BJ (cell line): ENCODE data around the gene FAM219A. TPM values are rescaled to one million over a fixed set of nuclear protein-coding genes. Genes with fewer than 3 reads are reported as not detected.

ENCODE experiments used
- CTCF ChIA-PET: fragments of 350-600 bp; formaldehyde crosslinking; extraction: SDS; loops from one replicate; lab custom pipeline; 2021; ENCODE audit warnings: antibody characterized with exemption, inconsistent platforms; lab: Yijun Ruan, JAX
- POLR2A ChIA-PET: fragments of 300-600 bp; sonication (Branson Sonifier 250); formaldehyde crosslinking; extraction: SDS; loops from one replicate; lab custom pipeline; 2021; ENCODE audit warnings: antibody characterized with exemption; lab: Charles Lee
- DNase-seq: peaks from one replicate; pipeline ENCODE4 v3.0.0-alpha.2; 2011; ENCODE audit warnings: low read depth
- H3K27me3 ChIP-seq: 2 replicates; pipeline ENCODE4 v1.6.0; 2011; ENCODE audit warnings: low read length; ENCODE audit not compliant: control insufficient read depth, insufficient read depth
- H3K36me3 ChIP-seq: 2 replicates; pipeline ENCODE4 v1.5.1; 2011; ENCODE audit warnings: low read length; ENCODE audit not compliant: control insufficient read depth, insufficient read depth
- H3K4me3 ChIP-seq: 2 replicates; pipeline ENCODE4 v1.5.1; 2011; ENCODE audit warnings: low read depth, mild to moderate bottlenecking, control low read depth, low read length
- CTCF ChIP-seq: IDR thresholded peaks from 2 replicates; pipeline ENCODE4 v1.5.1; 2011; ENCODE audit warnings: low read depth, mild to moderate bottlenecking, control low read depth, inconsistent platforms, low read length, moderate library complexity; ENCODE audit not compliant: insufficient read depth
- polyA plus RNA-seq: library from polyadenylated mRNA; depleted of rRNA; stranded (reverse); fragments of >200 nt; gene quantifications from 2 replicates; pipeline ENCODE4 v1.2.3, GENCODE V29; 2011

Gene FAM219A
- polyA plus RNA-seq, 1 experiment, result 17.8 TPM

- Histone ChIP-seq H3K27me3 (peaks cover 3% of the 10 kb centered on the region; the same call in 1 of the 2 replicates), H3K4me3 (no peak overlapping the region), H3K36me3 (no peaks in the 10 kb centered on the region)
- ChIA-PET POLR2A (no interaction called here), CTCF (no interaction called here)
- no peak for DNase-seq
- TF ChIP-seq CTCF, result no peak
Measured at GRCh38 chr9:34384368-34385165, 73.8 kb downstream of the FAM219A start.

GRCh38 chr9:34383904-34384303 is 74.5 kb downstream of the FAM219A start:
- TF ChIP-seq CTCF, result no peak
- POLR2A ChIA-PET, result no interaction called here
- CTCF ChIA-PET, result no interaction called here
- Histone ChIP-seq H3K27me3 (peaks cover 3% of the 10 kb centered on the region; the same call in 1 of the 2 replicates), H3K4me3 (no peak overlapping the region), H3K36me3 (no peaks in the 10 kb centered on the region)
- DNase-seq, result no peak

- POLR2A ChIA-PET, result no interaction called here
- no peak for DNase-seq
- CTCF ChIA-PET, result no interaction called here
- Histone ChIP-seq H3K4me3 (no peak overlapping the region), H3K36me3 (no peaks in the 10 kb centered on the region), H3K27me3 (peaks cover 3% of the 10 kb centered on the region; the same call in 1 of the 2 replicates)
- no peak for TF ChIP-seq CTCF
Measured at GRCh38 chr9:34382879-34383278, 75.5 kb downstream of the FAM219A start.

GRCh38 chr9:34382054-34382453 is 76.3 kb downstream of the FAM219A start:
- H3K36me3 ChIP-seq, result no peaks in the 10 kb centered on the region
- TF ChIP-seq CTCF, result no peak
- CTCF ChIA-PET, result interaction anchor here (0.6 kb wide), 1 partner anchor 166 kb away, joined by 3 read pairs; no protein-coding TSS in a partner anchor
- no peak for DNase-seq
- peaks cover 3% of the 10 kb centered on the region; the same call in 1 of the 2 replicates for H3K27me3 ChIP-seq
- POLR2A ChIA-PET, result no interaction called here
- H3K4me3 ChIP-seq, result no peak overlapping the region

GRCh38 chr9:34381323-34381722 is 77.0 kb downstream of the FAM219A start:
- Histone ChIP-seq H3K4me3 (peak overlapping the region; percentile 39), H3K27me3 (peaks cover 3% of the 10 kb centered on the region; the same call in 1 of the 2 replicates), H3K36me3 (no peaks in the 10 kb centered on the region)
- POLR2A ChIA-PET, result no interaction called here
- CTCF ChIA-PET, result interaction anchor here (0.6 to 6.1 kb wide), 3 partner anchors 49 to 253 kb away, joined by 3 to 59 read pairs (median 3); no protein-coding TSS in a partner anchor
- DNase-seq, result no peak
- no peak for TF ChIP-seq CTCF
